Fibroblast of mammary gland (primary cell): ENCODE data around the gene KCTD20.
A peak's percentile ranks its signal among the peaks of the same experiment; 100 is the strongest.

Source experiments
- DNase-seq: peaks from one replicate; pipeline ENCODE4 v3.0.0-alpha.2; 2010; ENCODE audit warnings: low read depth
- H3K4me3 ChIP-seq: 2 replicates; pipeline ENCODE4 v1.5.1; 2011; ENCODE audit warnings: low read depth, mild to moderate bottlenecking, low read length, moderate library complexity; ENCODE audit not compliant: control insufficient read depth
- CTCF ChIP-seq: conservative IDR thresholded peaks from 2 replicates; pipeline ENCODE4 v1.5.1; 2011; ENCODE audit warnings: low read depth, low read length, inconsistent platforms; ENCODE audit not compliant: control insufficient read depth, insufficient read depth

KCTD20 gene

GRCh38 chr6:36418558-36418957, 24.2 kb upstream of the KCTD20 start:
- no peak overlapping the region for H3K4me3 ChIP-seq
- no peak for TF ChIP-seq CTCF

GRCh38 chr6:36419310-36419709, 23.5 kb upstream of the KCTD20 start:
- H3K4me3 ChIP-seq = no peak overlapping the region

More at GRCh38 chr6:36418558-36418957, 24.2 kb upstream of the KCTD20 start:
- no peak for DNase-seq

GRCh38 chr6:36422714-36423100, 20.1 kb upstream of the KCTD20 start:
- peak overlapping the region; percentile 81 for H3K4me3 ChIP-seq
- no peak for TF ChIP-seq CTCF
- DNase-seq = no peak

More at GRCh38 chr6:36419310-36419709, 23.5 kb upstream of the KCTD20 start:
- no peak for DNase-seq
- no peak for TF ChIP-seq CTCF

- peak; percentile 52 for TF ChIP-seq CTCF
- peak overlapping the region; percentile 81 for H3K4me3 ChIP-seq
- peak; percentile 95 for DNase-seq
Measured at GRCh38 chr6:36423101-36423824, 19.5 kb upstream of the KCTD20 start.

- DNase-seq = no peak
- H3K4me3 ChIP-seq = no peak overlapping the region
- no peak for TF ChIP-seq CTCF
Measured at GRCh38 chr6:36426622-36427021, 16.2 kb upstream of the KCTD20 start.

GRCh38 chr6:36428911-36429310, 13.9 kb upstream of the KCTD20 start:
- TF ChIP-seq CTCF = peak; percentile 28
- no peak overlapping the region for H3K4me3 ChIP-seq
- no peak for DNase-seq

- no peak for TF ChIP-seq CTCF
- no peak for DNase-seq
- no peak overlapping the region for H3K4me3 ChIP-seq
Measured at GRCh38 chr6:36430351-36430750, 12.4 kb upstream of the KCTD20 start.
